Measurements from ENCODE around the gene OR6C6. TPM values are rescaled to one million over a fixed set of nuclear protein-coding genes. Genes with fewer than 3 reads are reported as not detected.

Gene OR6C6
- total and polyA plus RNA-seq, 12 donors = not detected

Other genes with a start within 250 kb of the OR6C6 start
- not detected for gene OR9K2, start 170.2 kb downstream of the OR6C6 start, total RNA-seq
- not detected for gene OR9K2, start 170.2 kb downstream of the OR6C6 start, polyA plus RNA-seq
- gene OR10A7, start 75.5 kb downstream of the OR6C6 start, total RNA-seq = not detected
- gene OR10A7, start 75.5 kb downstream of the OR6C6 start, polyA plus RNA-seq = not detected
- not detected for gene OR6C74, start 52.0 kb downstream of the OR6C6 start, total RNA-seq
- gene OR6C74, start 52.0 kb downstream of the OR6C6 start, polyA plus RNA-seq = not detected
- gene OR6C1, start 17.8 kb upstream of the OR6C6 start, total RNA-seq = not detected
- gene OR6C1, start 17.8 kb upstream of the OR6C6 start, polyA plus RNA-seq = not detected
- not detected for gene OR6C3, start 34.2 kb upstream of the OR6C6 start, total RNA-seq
- not detected for gene OR6C3, start 34.2 kb upstream of the OR6C6 start, polyA plus RNA-seq
- not detected for gene OR6C75, start 66.4 kb upstream of the OR6C6 start, total RNA-seq
- gene OR6C75, start 66.4 kb upstream of the OR6C6 start, polyA plus RNA-seq = not detected
- not detected for gene OR6C65, start 104.0 kb upstream of the OR6C6 start, total RNA-seq
- gene OR6C65, start 104.0 kb upstream of the OR6C6 start, polyA plus RNA-seq = not detected
- gene OR6C76, start 129.7 kb upstream of the OR6C6 start, total RNA-seq = not detected
- not detected for gene OR6C76, start 129.7 kb upstream of the OR6C6 start, polyA plus RNA-seq
- not detected for gene OR6C2, start 147.5 kb upstream of the OR6C6 start, total RNA-seq
- gene OR6C2, start 147.5 kb upstream of the OR6C6 start, polyA plus RNA-seq = not detected
- gene OR6C70, start 173.6 kb upstream of the OR6C6 start, total RNA-seq = under 1 TPM in 1 of 10 donors, not detected in 9; 0.28 TPM
- gene OR6C70, start 173.6 kb upstream of the OR6C6 start, polyA plus RNA-seq = not detected
- not detected for gene OR6C68, start 195.8 kb upstream of the OR6C6 start, total RNA-seq
- gene OR6C68, start 195.8 kb upstream of the OR6C6 start, polyA plus RNA-seq = not detected